HEK293 (cell line): ENCODE data around the gene SAP130.
A peak's percentile ranks its signal among the peaks of the same experiment; 100 is the strongest.
"Not testable (repeated sequence)": the region's sequence is repeated elsewhere in the genome, so short reads cannot be mapped to it uniquely, and the experiment has no call there.

Source experiments
- CTCF ChIA-PET: fragments of 350-600 bp; formaldehyde crosslinking; extraction: SDS; loops from one replicate; lab custom pipeline; 2021; ENCODE audit warnings: antibody characterized with exemption; lab: Yijun Ruan, JAX
- POLR2A ChIA-PET: fragments of 300-600 bp; formaldehyde crosslinking; extraction: SDS; loops from one replicate; lab custom pipeline; 2020; ENCODE audit warnings: antibody characterized with exemption, inconsistent platforms; lab: Yijun Ruan, JAX
- H3K27ac ChIP-seq: fragments of 200-500 bp; sonication (Bioruptor generic); 2 replicates; pipeline ENCODE4 v1.5.1; 2014; ENCODE audit warnings: low read depth, low read length, control low read depth, inconsistent platforms; ENCODE audit errors: extremely low read depth
- H3K36me3 ChIP-seq, 2 experiments: fragments of 200-500 bp in 1 of 2; sonication (Bioruptor generic) in 1 of 2; 1 replicate in 1 of 2; 2 replicates in 1 of 2; pipeline ENCODE4 v1.5.1; 2014 to 2017; ENCODE audit warnings: inconsistent platforms in 2 of 2, low read length in 2 of 2; ENCODE audit not compliant: control insufficient read depth in 2 of 2, insufficient read depth in 1 of 2
- H3K4me1 ChIP-seq: fragments of 200-500 bp; sonication (Bioruptor generic); 2 replicates; pipeline ENCODE4 v1.5.1; 2014; ENCODE audit warnings: mild to moderate bottlenecking, low read length, inconsistent platforms; ENCODE audit not compliant: control insufficient read depth, insufficient read depth
- H3K4me3 ChIP-seq: 2 replicates; pipeline ENCODE4 v1.5.1; 2011; ENCODE audit warnings: low read depth, mild to moderate bottlenecking, control low read depth, low read length, moderate library complexity
- H3K9me3 ChIP-seq: fragments of 200-500 bp; sonication (Bioruptor generic); 2 replicates; pipeline ENCODE4 v1.5.1; 2014; ENCODE audit warnings: low read depth, low read length, inconsistent platforms; ENCODE audit not compliant: control insufficient read depth, insufficient read depth
- EGR2 ChIP-seq: fragments of 450-650 bp; formaldehyde crosslinking; IDR thresholded peaks from 2 replicates; pipeline ENCODE4 v1.5.1; 2016; ENCODE audit warnings: low read depth, missing biosample characterization, missing genetic modification characterization
- SCRT1 ChIP-seq: fragments of 450-650 bp; formaldehyde crosslinking; IDR thresholded peaks from 2 replicates; pipeline ENCODE4 v1.5.1; 2016; ENCODE audit warnings: missing biosample characterization, missing genetic modification characterization, borderline replicate concordance
- SCRT2 ChIP-seq: fragments of 450-650 bp; formaldehyde crosslinking; IDR thresholded peaks from 2 replicates; pipeline ENCODE4 v1.5.1; 2016; ENCODE audit warnings: missing biosample characterization, missing genetic modification characterization
- ZBTB17 ChIP-seq: fragments of 450-650 bp; formaldehyde crosslinking; IDR thresholded peaks from 2 replicates; pipeline ENCODE4 v1.5.1; 2016; ENCODE audit warnings: missing biosample characterization, missing genetic modification characterization
- ZBTB7A ChIP-seq: fragments of 450-650 bp; formaldehyde crosslinking; IDR thresholded peaks from 2 replicates; pipeline ENCODE4 v1.5.1; 2016; ENCODE audit warnings: low read depth, missing biosample characterization, missing genetic modification characterization
- ZNF174 ChIP-seq: fragments of 450-650 bp; formaldehyde crosslinking; IDR thresholded peaks from 2 replicates; pipeline ENCODE4 v1.5.0; 2017; ENCODE audit warnings: missing biosample characterization, mild to moderate bottlenecking, missing genetic modification characterization
- ZNF274 ChIP-seq, 2 experiments: fragments of 200-500 bp in 1 of 2; fragments of 450-650 bp in 1 of 2; sonication (Bioruptor generic) in 1 of 2; formaldehyde crosslinking in 1 of 2; IDR thresholded peaks; 2 replicates each; pipeline versions ENCODE4 v1.5.1 to v1.6.1; 2014 to 2016; ENCODE audit warnings: borderline replicate concordance in 1 of 2, inconsistent platforms in 1 of 2, low read length in 1 of 2, missing biosample characterization in 1 of 2, missing genetic modification characterization in 1 of 2
- ZNF324 ChIP-seq: fragments of 450-650 bp; formaldehyde crosslinking; IDR thresholded peaks from 2 replicates; pipeline ENCODE4 v1.5.1; 2016; ENCODE audit warnings: missing biosample characterization, missing genetic modification characterization
- ZNF529 ChIP-seq: fragments of 450-650 bp; formaldehyde crosslinking; IDR thresholded peaks from 2 replicates; pipeline ENCODE4 v1.5.1; 2017; ENCODE audit warnings: missing genetic modification characterization, missing biosample characterization; ENCODE audit not compliant: insufficient replicate concordance
- ZNF558 ChIP-seq: fragments of 450-650 bp; formaldehyde crosslinking; IDR thresholded peaks from 2 replicates; pipeline ENCODE4 v1.5.1; 2016; ENCODE audit warnings: missing biosample characterization, missing genetic modification characterization
- ZNF670 ChIP-seq: fragments of 450-650 bp; formaldehyde crosslinking; IDR thresholded peaks from 2 replicates; pipeline ENCODE4 v1.5.1; 2016; ENCODE audit warnings: missing biosample characterization, missing genetic modification characterization, low read depth
- ZNF791 ChIP-seq: fragments of 450-650 bp; formaldehyde crosslinking; IDR thresholded peaks from 2 replicates; pipeline ENCODE4 v1.5.1; 2016; ENCODE audit warnings: missing biosample characterization, missing genetic modification characterization
- ZSCAN30 ChIP-seq: fragments of 450-650 bp; IDR thresholded peaks from 2 replicates; pipeline ENCODE4 v1.5.1; 2018; ENCODE audit warnings: missing biosample characterization, mild to moderate bottlenecking, missing genetic modification characterization, moderate library complexity
- TF ChIP-seq, protein P1 (sequence below): fragments of 450-650 bp; formaldehyde crosslinking; IDR thresholded peaks from 2 replicates; pipeline ENCODE4 v1.5.1; 2016; ENCODE audit warnings: missing biosample characterization, missing genetic modification characterization
- TF ChIP-seq, protein P2 (sequence below): fragments of 450-650 bp; formaldehyde crosslinking; conservative IDR thresholded peaks from 2 replicates; pipeline ENCODE4 v1.5.1; 2016; ENCODE audit warnings: low read depth, missing biosample characterization, missing genetic modification characterization

Gene SAP130

DNA sequence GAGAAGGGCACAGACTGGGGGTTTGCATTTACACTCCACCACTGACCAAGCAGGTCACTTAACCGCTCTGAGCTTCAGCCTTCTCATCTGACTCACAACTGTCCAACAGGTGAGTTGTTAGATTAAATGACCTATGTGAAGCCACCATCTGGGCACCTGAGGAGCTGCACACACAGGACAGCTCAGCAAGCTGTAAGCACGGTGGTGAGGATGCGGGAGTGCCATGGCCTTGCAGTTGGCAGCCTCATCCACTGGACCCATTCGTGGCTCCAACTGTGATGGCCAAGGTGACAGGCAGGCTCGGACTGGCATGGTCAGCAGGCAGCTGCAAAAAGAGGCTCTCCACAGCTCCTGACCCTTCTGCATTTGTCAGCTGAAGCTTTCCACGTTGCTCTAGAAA, 118.8 kb downstream of the SAP130 start:
- CTCF ChIA-PET = interaction anchor here (0.7 kb wide), 1 partner anchor 36 kb away, joined by 3 read pairs; no protein-coding TSS in a partner anchor
- Histone ChIP-seq H3K4me3 (no peak overlapping the region), H3K27ac (no peak overlapping the region), H3K4me1 (no peaks in the 10 kb centered on the region), H3K36me3 (no peaks in the 10 kb centered on the region), H3K9me3 (no peaks in the 10 kb centered on the region)
- no peak for TF ChIP-seq ZNF791 (tag by site-specific recombination)
- TF ChIP-seq, protein P1, sequence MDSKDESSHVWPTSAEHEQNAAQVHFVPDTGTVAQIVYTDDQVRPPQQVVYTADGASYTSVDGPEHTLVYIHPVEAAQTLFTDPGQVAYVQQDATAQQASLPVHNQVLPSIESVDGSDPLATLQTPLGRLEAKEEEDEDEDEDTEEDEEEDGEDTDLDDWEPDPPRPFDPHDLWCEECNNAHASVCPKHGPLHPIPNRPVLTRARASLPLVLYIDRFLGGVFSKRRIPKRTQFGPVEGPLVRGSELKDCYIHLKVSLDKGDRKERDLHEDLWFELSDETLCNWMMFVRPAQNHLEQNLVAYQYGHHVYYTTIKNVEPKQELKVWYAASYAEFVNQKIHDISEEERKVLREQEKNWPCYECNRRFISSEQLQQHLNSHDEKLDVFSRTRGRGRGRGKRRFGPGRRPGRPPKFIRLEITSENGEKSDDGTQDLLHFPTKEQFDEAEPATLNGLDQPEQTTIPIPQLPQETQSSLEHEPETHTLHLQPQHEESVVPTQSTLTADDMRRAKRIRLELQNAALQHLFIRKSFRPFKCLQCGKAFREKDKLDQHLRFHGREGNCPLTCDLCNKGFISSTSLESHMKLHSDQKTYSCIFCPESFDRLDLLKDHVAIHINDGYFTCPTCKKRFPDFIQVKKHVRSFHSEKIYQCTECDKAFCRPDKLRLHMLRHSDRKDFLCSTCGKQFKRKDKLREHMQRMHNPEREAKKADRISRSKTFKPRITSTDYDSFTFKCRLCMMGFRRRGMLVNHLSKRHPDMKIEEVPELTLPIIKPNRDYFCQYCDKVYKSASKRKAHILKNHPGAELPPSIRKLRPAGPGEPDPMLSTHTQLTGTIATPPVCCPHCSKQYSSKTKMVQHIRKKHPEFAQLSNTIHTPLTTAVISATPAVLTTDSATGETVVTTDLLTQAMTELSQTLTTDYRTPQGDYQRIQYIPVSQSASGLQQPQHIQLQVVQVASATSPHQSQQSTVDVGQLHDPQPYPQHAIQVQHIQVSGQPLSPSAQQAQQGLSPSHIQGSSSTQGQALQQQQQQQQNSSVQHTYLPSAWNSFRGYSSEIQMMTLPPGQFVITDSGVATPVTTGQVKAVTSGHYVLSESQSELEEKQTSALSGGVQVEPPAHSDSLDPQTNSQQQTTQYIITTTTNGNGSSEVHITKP = no peak
- no peak for TF ChIP-seq ZNF529 (tag by site-specific recombination)
- peak; percentile 52; the same call in 1 of the 2 replicates for TF ChIP-seq SCRT1 (tag by site-specific recombination)
- peak; percentile 92 for TF ChIP-seq SCRT2 (tag by site-specific recombination)
- POLR2A ChIA-PET = interaction anchor here (0.7 kb wide), 1 partner anchor 1945 kb away, joined by 3 read pairs; no protein-coding TSS in a partner anchor

DNA sequence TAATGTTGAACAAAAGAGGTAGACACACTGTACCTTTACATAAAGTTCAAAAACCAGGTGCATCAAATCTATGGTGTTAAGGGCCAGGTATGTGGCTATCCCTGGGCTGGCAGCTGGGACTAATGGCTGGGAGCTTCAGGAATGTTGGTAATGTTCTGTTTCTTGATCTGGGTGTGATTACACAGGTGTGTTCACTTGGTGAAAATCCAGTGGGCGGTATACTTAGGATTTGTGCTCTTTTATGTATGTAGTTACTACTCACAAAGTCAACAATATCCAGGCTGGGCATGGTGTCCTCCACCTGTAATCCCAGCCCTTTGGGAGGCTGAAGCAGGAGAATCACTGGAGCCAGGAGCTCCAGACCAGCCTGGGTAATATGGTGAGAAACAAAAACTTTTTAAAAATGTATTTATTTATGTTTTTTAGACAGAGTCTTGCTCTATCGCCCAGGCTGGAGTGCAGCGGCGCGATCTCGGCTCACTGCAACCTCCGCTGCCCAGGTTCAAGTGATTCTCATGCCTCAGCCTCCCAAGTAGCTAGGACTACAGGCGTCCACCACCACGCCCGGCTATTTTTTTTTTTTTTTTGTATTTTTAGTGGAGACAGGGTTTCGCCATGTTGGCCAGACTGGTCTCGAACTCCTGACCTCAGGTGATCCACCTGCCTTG, 120.0 kb downstream of the SAP130 start:
- CTCF ChIA-PET = interaction anchor here (0.6 kb wide), 3 partner anchors 11 to 467 kb away, joined by 4 to 9 read pairs (median 4); no protein-coding TSS in a partner anchor
- H3K4me1 ChIP-seq, H3K36me3 ChIP-seq, POLR2A ChIA-PET, H3K4me3 ChIP-seq, H3K9me3 ChIP-seq, H3K27ac ChIP-seq: not testable (repeated sequence)

DNA sequence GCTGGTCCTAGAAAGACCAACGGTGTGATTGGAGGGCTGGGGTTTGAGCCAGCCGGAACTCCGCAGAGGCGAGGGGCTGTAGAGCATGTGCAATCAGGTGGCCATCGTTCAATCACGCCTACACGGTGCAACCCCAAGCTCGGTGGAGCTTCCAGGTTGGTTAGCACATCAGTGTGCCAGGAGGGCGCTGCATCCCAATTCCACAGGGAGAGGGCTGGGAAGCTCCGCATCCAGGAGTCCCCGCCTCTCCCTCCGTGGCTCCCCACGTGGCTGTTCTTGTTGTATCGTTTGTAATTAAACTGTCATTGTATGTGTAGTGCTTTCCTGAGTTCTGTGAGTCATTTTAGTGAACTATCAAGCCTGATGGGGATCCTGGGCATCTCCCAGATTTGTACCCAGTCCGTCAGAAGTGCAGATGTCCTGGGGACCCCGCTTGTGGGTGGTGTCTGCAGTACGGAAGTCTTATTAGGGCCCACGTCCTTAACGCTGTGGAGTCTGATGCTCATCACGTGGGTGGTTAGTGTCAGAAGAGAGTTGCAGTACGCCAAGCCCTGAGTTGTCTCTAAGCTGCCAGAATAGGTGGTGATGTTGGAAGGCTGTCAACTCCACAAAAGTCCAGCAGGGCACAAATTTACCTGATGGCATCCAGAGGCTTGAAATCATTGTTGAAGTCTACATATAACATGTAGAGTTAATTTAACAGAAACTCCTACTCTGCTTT, 121.5 kb downstream of the SAP130 start:
- TF ChIP-seq ZNF558 (tag by site-specific recombination) = no peak
- no peak for TF ChIP-seq ZBTB7A (tag by site-specific recombination)
- TF ChIP-seq ZNF670 (tag by site-specific recombination) = no peak
- TF ChIP-seq ZBTB17 (tag by site-specific recombination) = peak; percentile 41; the same call in 1 of the 2 replicates
- CTCF ChIA-PET = no interaction called here
- POLR2A ChIA-PET = interaction anchor here (0.7 kb wide), 1 partner anchor 108 kb away, joined by 4 read pairs; no protein-coding TSS in a partner anchor
- no peaks in the 10 kb centered on the region for H3K9me3 ChIP-seq
- no peaks in the 10 kb centered on the region for H3K36me3 ChIP-seq
- H3K4me1 ChIP-seq = no peaks in the 10 kb centered on the region
- no peak overlapping the region for H3K4me3 ChIP-seq
- H3K27ac ChIP-seq = no peak overlapping the region

DNA sequence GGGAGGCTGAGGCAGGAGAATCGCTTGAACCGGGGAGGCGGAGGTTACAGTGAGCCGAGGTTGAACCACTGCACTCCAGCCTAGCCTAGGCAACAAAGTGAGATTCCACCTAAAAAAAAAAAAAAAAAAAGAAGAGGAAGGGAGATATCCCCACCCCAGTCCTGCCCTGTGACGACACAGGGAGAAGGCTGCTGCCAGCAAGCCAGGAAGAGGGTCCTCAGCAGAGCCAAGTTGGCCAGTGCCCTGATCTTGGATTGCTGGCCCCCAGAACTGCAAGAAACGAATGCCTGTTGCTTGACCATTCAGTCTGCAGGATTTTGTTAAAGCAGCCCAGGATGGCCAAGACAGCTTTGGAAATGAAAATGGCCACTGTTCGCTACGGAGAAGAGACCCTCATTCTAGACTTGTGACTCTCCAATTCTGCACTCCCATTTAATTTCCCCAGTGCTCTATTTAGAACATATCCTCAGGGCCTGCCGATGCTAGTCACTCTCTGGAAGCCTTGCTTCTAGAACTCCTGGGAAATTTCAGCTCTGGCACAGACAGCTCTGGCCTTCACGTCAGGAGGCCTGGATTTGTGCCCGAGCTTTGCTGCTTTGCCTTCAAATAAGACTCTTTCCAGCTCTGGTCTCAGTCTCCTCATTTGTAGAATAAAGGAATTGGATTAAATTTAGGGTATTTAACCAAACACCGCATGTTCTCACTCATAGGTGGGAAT, 126.4 kb downstream of the SAP130 start:
- H3K4me1 ChIP-seq = no peaks in the 10 kb centered on the region
- H3K36me3 ChIP-seq = no peaks in the 10 kb centered on the region
- no peaks in the 10 kb centered on the region for H3K9me3 ChIP-seq
- no peak overlapping the region for H3K4me3 ChIP-seq
- H3K27ac ChIP-seq = no peak overlapping the region
- CTCF ChIA-PET = no interaction called here
- POLR2A ChIA-PET = no interaction called here
- TF ChIP-seq ZNF274 (IDR thresholded peaks at IDR 0.05; ENCODE audit: low read length) (no peak), ZNF274 (tag by site-specific recombination; IDR thresholded peaks at IDR 0.05; ENCODE audit: borderline replicate concordance) (no peak), ZSCAN30 (tag by site-specific recombination) (no peak), ZNF174 (no peak), EGR2 (tag by site-specific recombination) (no peak), ZNF324 (tag by site-specific recombination) (no peak), SCRT1 (tag by site-specific recombination) (no peak)
- TF ChIP-seq, protein P2, sequence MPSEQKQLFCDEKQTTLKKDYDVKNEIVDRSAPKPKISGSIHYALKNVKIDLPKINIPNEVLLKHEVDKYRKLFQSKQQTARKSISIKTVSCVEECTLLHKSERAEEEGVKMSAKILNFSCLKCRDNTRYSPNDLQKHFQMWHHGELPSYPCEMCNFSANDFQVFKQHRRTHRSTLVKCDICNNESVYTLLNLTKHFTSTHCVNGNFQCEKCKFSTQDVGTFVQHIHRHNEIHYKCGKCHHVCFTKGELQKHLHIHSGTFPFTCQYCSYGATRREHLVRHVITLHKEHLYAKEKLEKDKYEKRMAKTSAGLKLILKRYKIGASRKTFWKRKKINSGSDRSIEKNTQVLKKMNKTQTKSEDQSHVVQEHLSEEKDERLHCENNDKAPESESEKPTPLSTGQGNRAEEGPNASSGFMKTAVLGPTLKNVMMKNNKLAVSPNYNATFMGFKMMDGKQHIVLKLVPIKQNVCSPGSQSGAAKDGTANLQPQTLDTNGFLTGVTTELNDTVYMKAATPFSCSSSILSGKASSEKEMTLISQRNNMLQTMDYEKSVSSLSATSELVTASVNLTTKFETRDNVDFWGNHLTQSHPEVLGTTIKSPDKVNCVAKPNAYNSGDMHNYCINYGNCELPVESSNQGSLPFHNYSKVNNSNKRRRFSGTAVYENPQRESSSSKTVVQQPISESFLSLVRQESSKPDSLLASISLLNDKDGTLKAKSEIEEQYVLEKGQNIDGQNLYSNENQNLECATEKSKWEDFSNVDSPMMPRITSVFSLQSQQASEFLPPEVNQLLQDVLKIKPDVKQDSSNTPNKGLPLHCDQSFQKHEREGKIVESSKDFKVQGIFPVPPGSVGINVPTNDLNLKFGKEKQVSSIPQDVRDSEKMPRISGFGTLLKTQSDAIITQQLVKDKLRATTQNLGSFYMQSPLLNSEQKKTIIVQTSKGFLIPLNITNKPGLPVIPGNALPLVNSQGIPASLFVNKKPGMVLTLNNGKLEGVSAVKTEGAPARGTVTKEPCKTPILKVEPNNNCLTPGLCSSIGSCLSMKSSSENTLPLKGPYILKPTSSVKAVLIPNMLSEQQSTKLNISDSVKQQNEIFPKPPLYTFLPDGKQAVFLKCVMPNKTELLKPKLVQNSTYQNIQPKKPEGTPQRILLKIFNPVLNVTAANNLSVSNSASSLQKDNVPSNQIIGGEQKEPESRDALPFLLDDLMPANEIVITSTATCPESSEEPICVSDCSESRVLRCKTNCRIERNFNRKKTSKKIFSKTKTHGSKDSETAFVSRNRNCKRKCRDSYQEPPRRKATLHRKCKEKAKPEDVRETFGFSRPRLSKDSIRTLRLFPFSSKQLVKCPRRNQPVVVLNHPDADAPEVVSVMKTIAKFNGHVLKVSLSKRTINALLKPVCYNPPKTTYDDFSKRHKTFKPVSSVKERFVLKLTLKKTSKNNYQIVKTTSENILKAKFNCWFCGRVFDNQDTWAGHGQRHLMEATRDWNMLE (tag by site-specific recombination) = no peak
